Sigmoid colon (tissue), 7 donors: ENCODE measurements around the gene DHX8. TPM values are rescaled to one million over a fixed set of nuclear protein-coding genes. Genes with fewer than 3 reads are reported as not detected.
"Not testable (repeated sequence)": the region's sequence is repeated elsewhere in the genome, so short reads cannot be mapped to it uniquely, and the experiment has no call there.

ENCODE experiments used
- DNase-seq: peaks from one replicate; pipeline ENCODE4 v3.0.0-alpha.2; 2019
- H3K27ac ChIP-seq, 4 donors: fragments of 200-600 bp; sonication (generic); one replicate each; pipeline ENCODE4 v1.5.1; 2016 to 2019; ENCODE audit warnings: mild to moderate bottlenecking in 1 of 4
- H3K27me3 ChIP-seq, 3 donors: fragments of 200-600 bp; sonication (generic); one replicate each; pipeline ENCODE4 v1.5.1; 2019; ENCODE audit warnings: mild to moderate bottlenecking in 1 of 3
- H3K36me3 ChIP-seq, 4 donors: fragments of 200-600 bp; sonication (generic); one replicate each; pipeline ENCODE4 v1.5.1; 2016 to 2019
- H3K4me1 ChIP-seq, 4 donors: fragments of 200-600 bp; sonication (generic); one replicate each; pipeline ENCODE4 v1.5.1; 2017 to 2019
- H3K4me3 ChIP-seq, 4 donors: fragments of 200-600 bp; sonication (generic); one replicate each; pipeline ENCODE4 v1.5.1; 2017 to 2019; ENCODE audit warnings: mild to moderate bottlenecking in 2 of 4, moderate library complexity in 1 of 4
- H3K9me3 ChIP-seq, 4 donors: fragments of 200-600 bp in 3 of 4; sonication (generic) in 3 of 4; one replicate each; pipeline versions ENCODE4 v1.5.1 to v1.6.1; 2013 to 2019
- CTCF ChIP-seq, 4 experiments: fragments of 450-650 bp in 3 of 4; fragments of 200-600 bp in 1 of 4; IDR thresholded peaks; one replicate each; pipeline ENCODE4 v1.5.1; 2016 to 2019; ENCODE audit warnings: antibody characterized with exemption in 4 of 4, mild to moderate bottlenecking in 3 of 4, moderate library complexity in 2 of 4
- EP300 ChIP-seq, 4 donors: sonication (generic); formaldehyde crosslinking; IDR thresholded peaks; one replicate each; pipeline ENCODE4 v1.6.1; 2017; ENCODE audit warnings: antibody characterized with exemption in 4 of 4
- POLR2A ChIP-seq, 2 donors: fragments of 450-650 bp; IDR thresholded peaks; one replicate each; pipeline ENCODE4 v1.6.1; 2016; ENCODE audit warnings: antibody characterized with exemption in 2 of 2, mild to moderate bottlenecking in 2 of 2, moderate library complexity in 2 of 2
- POLR2AphosphoS5 ChIP-seq, 4 donors: sonication (generic); formaldehyde crosslinking; IDR thresholded peaks; one replicate each; pipeline ENCODE4 v1.6.1; 2017; ENCODE audit warnings: antibody characterized with exemption in 4 of 4
- WGBS, 2 donors: extraction: QIAGEN DNeasy Blood & Tissue Kit; methylation state at CpG; one replicate each; pipeline ENCODE4 v1.1.7; 2013; 5-methylcytosine and 5-hydroxymethylcytosine counted together
- intact Hi-C: fragments of 100-400 bp; cut with DNase I; formaldehyde crosslinking; loops from one replicate; pipeline ENCODE4 v1.15.1; 2023
- polyA plus RNA-seq, 3 donors: library from polyadenylated mRNA; stranded (reverse); fragments of 200-250 nt; gene quantifications; one replicate each; pipeline ENCODE4 v1.2.3, GENCODE V29; 2013
- total RNA-seq, 4 donors: library from RNA; depleted of rRNA; stranded (reverse); fragments of >200 nt; gene quantifications; one replicate each; pipeline ENCODE4 v1.1.0, GENCODE V29; 2016
- donor health status: healthy with polysubstance abuse.
- donor health status: Bipolar disorder and iron deficiency.
- donor health status: healthy.

The DHX8 gene
- total and polyA plus RNA-seq, 7 donors = 12.0 to 39.6 (median 25.7) TPM

GRCh38 chr17:43445009-43445589 is 38.7 kb upstream of the DHX8 start:
- no peak for TF ChIP-seq EP300 (IDR thresholded peaks at IDR 0.05)
- TF ChIP-seq POLR2A (IDR thresholded peaks at IDR 0.05) = no peak
- TF ChIP-seq POLR2AphosphoS5 (IDR thresholded peaks at IDR 0.05) = no peak
- TF ChIP-seq CTCF (IDR thresholded peaks at IDR 0.05) = no peak
- H3K4me1 ChIP-seq = no peaks in the 10 kb centered on the region
- no peaks in the 10 kb centered on the region for H3K27me3 ChIP-seq
- 29 to 52% methylated on average over 5 of the region's 5 CpGs for WGBS, 2 donors
- intact Hi-C loops = no loop called here
- no peak overlapping the region for H3K4me3 ChIP-seq
- no peak overlapping the region for H3K27ac ChIP-seq
- no peaks in the 10 kb centered on the region for H3K9me3 ChIP-seq
- DNase-seq = no peak
- no peaks in the 10 kb centered on the region for H3K36me3 ChIP-seq

- H3K9me3 ChIP-seq = no peaks in the 10 kb centered on the region
- TF ChIP-seq CTCF (IDR thresholded peaks at IDR 0.05) = no peak
- no peak for TF ChIP-seq POLR2AphosphoS5 (IDR thresholded peaks at IDR 0.05)
- TF ChIP-seq EP300 (IDR thresholded peaks at IDR 0.05) = no peak
- TF ChIP-seq POLR2A (IDR thresholded peaks at IDR 0.05) = no peak
- 96 to 99% methylated on average over 5 of the region's 5 CpGs for WGBS, 2 donors
- no peak overlapping the region for H3K27ac ChIP-seq
- no peak for DNase-seq
- no peaks in the 10 kb centered on the region for H3K27me3 ChIP-seq
- no peaks in the 10 kb centered on the region for H3K4me1 ChIP-seq
- H3K4me3 ChIP-seq = no peak overlapping the region
- no peaks in the 10 kb centered on the region for H3K36me3 ChIP-seq
- intact Hi-C loops = no loop called here
Measured at GRCh38 chr17:43446773-43447172, 37.0 kb upstream of the DHX8 start.

GRCh38 chr17:43448720-43449469 is 34.9 kb upstream of the DHX8 start:
- 68 to 74% methylated on average over 7 of the region's 7 CpGs for WGBS, 2 donors
- Histone ChIP-seq H3K4me3 (no peak overlapping the region), H3K27me3 (no peaks in the 10 kb centered on the region), H3K27ac (no peak overlapping the region), H3K36me3 (no peaks in the 10 kb centered on the region), H3K9me3 (no peaks in the 10 kb centered on the region), H3K4me1 (no peaks in the 10 kb centered on the region)
- no peak for DNase-seq
- intact Hi-C loops = no loop called here
- TF ChIP-seq POLR2A (IDR thresholded peaks at IDR 0.05) (no peak), POLR2AphosphoS5 (IDR thresholded peaks at IDR 0.05) (no peak), CTCF (IDR thresholded peaks at IDR 0.05) (no peak)

- Histone ChIP-seq H3K9me3 (no peaks in the 10 kb centered on the region), H3K4me1 (no peaks in the 10 kb centered on the region), H3K4me3 (no peak overlapping the region), H3K27ac (no peak overlapping the region), H3K27me3 (no peaks in the 10 kb centered on the region), H3K36me3 (no peaks in the 10 kb centered on the region)
- WGBS, 2 donors = 72 to 73% methylated on average over 8 of the region's 8 CpGs
- no peak for DNase-seq
- intact Hi-C loops = no loop called here
- TF ChIP-seq POLR2AphosphoS5 (IDR thresholded peaks at IDR 0.05) = no peak
- TF ChIP-seq CTCF (IDR thresholded peaks at IDR 0.05) = no peak
- no peak for TF ChIP-seq POLR2A (IDR thresholded peaks at IDR 0.05)
- no peak for TF ChIP-seq EP300 (IDR thresholded peaks at IDR 0.05)
Measured at GRCh38 chr17:43449470-43450248, 34.1 kb upstream of the DHX8 start.

GRCh38 chr17:43450791-43451190 is 33.0 kb upstream of the DHX8 start:
- H3K27me3 ChIP-seq, H3K4me1 ChIP-seq, H3K36me3 ChIP-seq, H3K4me3 ChIP-seq, H3K27ac ChIP-seq, intact Hi-C loops, DNase-seq, H3K9me3 ChIP-seq: not testable (repeated sequence)
- 97% methylated on average over 20 of the region's 20 CpGs for WGBS, 2 donors

GRCh38 chr17:43451741-43452140 is 32.0 kb upstream of the DHX8 start:
- H3K9me3 ChIP-seq, intact Hi-C loops, H3K27ac ChIP-seq, H3K4me1 ChIP-seq, DNase-seq, H3K27me3 ChIP-seq, H3K36me3 ChIP-seq, H3K4me3 ChIP-seq: not testable (repeated sequence)
- WGBS, 2 donors = 92 to 95% methylated on average over 32 of the region's 32 CpGs
